SK-N-MC (cell line): ENCODE measurements around the gene HOXD9.

ENCODE experiments used
- DNase-seq: peaks from one replicate; pipeline ENCODE4 v3.0.0-alpha.2; 2011; ENCODE audit warnings: low read depth, low spot score
- H3K27ac ChIP-seq: fragments of 200-600 bp; sonication (generic); 2 replicates; pipeline ENCODE4 v1.5.1; 2016; ENCODE audit warnings: mixed run types
- H3K36me3 ChIP-seq: fragments of 200-600 bp; sonication (generic); 2 replicates; pipeline ENCODE4 v1.6.1; 2017; ENCODE audit warnings: antibody characterized with exemption, low read length, mixed read lengths; ENCODE audit not compliant: insufficient read depth
- H3K4me3 ChIP-seq: fragments of 200-600 bp; sonication (generic); 2 replicates; pipeline ENCODE4 v1.5.1; 2016
- H3K9ac ChIP-seq: fragments of 200-600 bp; sonication (generic); 2 replicates; pipeline ENCODE4 v1.8.0; 2017; ENCODE audit warnings: mixed run types, mixed read lengths; ENCODE audit not compliant: insufficient read length
- H3K9me3 ChIP-seq: fragments of 200-600 bp; sonication (generic); 2 replicates; pipeline ENCODE4 v1.6.1; 2017; ENCODE audit warnings: low read depth, mild to moderate bottlenecking, antibody characterized with exemption, low read length, moderate library complexity, mixed read lengths
- EZH2 ChIP-seq: fragments of 200-600 bp; sonication (generic); IDR thresholded peaks from one replicate; pipeline ENCODE4 v1.6.1; 2017; ENCODE audit warnings: antibody characterized with exemption
- FOXP2 ChIP-seq: optimal IDR thresholded peaks from 2 replicates; pipeline ENCODE3; 2011; ENCODE audit warnings: mild to moderate bottlenecking, moderate library complexity; ENCODE audit not compliant: insufficient read depth; ENCODE audit errors: extremely low read length, control extremely low read depth
- POLR2AphosphoS5 ChIP-seq: IDR thresholded peaks from 2 replicates; pipeline ENCODE4 v1.6.1; 2012; ENCODE audit warnings: mild to moderate bottlenecking, low read depth, low read length, borderline replicate concordance

The HOXD9 gene

DNA sequence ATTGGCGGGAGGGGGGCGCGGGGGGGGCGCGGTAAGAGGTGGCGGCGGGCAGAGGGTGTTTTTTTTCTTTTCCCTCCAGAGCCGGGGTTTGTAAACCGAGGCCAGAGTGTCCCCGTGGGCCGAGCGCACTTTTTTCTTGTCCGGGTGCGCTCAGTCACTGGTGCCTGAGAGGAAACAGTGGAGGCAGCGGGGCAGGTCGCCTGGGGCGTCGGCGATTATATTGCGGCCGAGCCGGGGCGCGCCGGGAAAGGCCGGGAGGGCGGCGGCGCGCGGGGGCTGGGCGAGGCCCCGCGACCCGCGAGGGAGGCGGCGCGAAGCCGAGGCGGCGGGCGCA lies 7.3 kb downstream of the HOXD9 start:
- Histone ChIP-seq H3K27ac (peak overlapping the region; percentile 88; the same call in 1 of the 2 replicates), H3K9ac (peak overlapping the region; percentile 72), H3K4me3 (peak overlapping the region; percentile 89), H3K9me3 (no peaks in the 10 kb centered on the region), H3K36me3 (no peaks in the 10 kb centered on the region)
- DNase-seq, result no peak
- no peak for TF ChIP-seq POLR2AphosphoS5
- no peak for TF ChIP-seq FOXP2
- TF ChIP-seq EZH2, result no peak

DNA sequence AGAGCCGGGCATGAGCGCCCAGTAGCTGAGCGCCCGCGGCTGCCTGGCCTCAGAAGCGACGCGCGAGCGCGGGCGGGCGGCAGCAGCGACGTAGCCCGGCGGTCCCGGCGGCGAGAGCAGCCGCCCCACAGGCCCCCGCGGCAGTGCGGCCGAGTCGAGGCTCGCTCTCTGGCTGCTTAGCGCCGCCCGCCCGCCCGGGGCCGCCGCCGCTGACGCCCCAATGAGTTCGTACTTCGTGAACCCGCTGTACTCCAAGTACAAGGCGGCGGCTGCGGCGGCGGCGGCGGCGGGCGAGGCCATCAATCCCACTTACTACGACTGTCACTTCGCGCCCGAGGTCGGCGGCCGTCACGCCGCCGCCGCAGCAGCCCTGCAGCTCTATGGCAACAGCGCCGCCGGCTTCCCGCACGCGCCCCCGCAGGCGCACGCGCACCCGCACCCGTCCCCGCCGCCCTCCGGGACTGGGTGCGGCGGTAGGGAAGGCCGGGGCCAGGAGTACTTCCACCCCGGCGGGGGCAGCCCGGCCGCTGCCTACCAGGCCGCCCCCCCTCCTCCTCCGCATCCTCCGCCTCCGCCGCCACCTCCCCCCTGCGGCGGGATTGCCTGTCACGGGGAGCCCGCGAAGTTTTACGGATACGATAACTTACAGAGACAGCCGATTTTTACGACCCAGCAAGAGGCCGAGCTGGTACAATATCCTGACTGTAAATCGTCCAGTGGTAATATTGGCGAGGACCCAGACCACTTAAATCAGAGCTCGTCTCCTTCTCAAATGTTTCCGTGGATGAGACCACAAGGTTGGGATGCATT lies 7.8 kb downstream of the HOXD9 start:
- no peak for TF ChIP-seq EZH2
- TF ChIP-seq FOXP2, result no peak
- TF ChIP-seq POLR2AphosphoS5, result no peak; the same call in 1 of the 2 replicates
- no peak for DNase-seq
- Histone ChIP-seq H3K9me3 (no peaks in the 10 kb centered on the region), H3K4me3 (peak overlapping the region; percentile 89), H3K36me3 (no peaks in the 10 kb centered on the region), H3K27ac (no peak overlapping the region), H3K9ac (peak overlapping the region; percentile 17)

DNA sequence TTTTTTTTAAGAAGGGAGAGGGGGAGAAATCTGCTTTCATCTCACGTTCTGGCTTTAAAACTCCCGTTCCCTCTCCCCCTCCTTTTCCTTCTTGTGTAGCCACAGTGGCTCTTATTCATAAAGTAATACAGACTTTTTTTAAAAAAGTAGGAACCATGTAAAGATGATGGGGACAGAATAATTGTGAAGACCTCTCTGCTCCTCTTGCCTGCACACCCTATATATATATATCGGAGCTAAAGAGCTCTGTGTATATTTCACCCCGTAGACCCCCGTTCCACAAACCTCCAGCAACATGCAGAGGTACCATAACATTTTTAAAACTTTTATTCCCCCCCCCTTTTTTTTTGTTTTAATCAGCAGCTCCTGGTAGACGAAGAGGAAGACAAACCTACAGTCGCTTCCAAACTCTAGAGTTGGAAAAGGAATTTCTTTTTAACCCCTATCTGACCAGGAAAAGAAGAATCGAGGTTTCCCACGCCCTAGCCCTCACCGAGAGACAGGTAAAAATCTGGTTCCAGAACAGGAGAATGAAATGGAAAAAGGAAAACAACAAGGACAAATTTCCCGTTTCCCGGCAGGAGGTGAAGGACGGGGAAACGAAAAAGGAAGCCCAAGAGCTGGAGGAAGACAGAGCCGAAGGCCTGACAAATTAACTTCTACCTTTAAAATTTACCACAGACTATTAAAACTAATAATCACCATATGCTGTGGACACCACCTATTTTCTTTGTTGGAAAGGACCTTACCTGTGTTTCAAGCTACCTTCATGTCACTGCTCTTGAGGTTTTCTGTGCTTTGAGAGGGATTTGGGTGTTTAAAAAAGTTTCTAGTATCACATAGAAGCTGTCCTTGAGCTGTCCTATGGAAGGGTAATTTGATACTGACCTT lies 8.7 kb downstream of the HOXD9 start:
- TF ChIP-seq POLR2AphosphoS5 (no peak), EZH2 (no peak), FOXP2 (no peak)
- no peaks in the 10 kb centered on the region for H3K36me3 ChIP-seq
- H3K27ac ChIP-seq, result no peak overlapping the region
- no peaks in the 10 kb centered on the region for H3K9me3 ChIP-seq
- peak overlapping the region; percentile 17 for H3K9ac ChIP-seq
- DNase-seq, result no peak
- H3K4me3 ChIP-seq, result peak overlapping the region; percentile 89

DNA sequence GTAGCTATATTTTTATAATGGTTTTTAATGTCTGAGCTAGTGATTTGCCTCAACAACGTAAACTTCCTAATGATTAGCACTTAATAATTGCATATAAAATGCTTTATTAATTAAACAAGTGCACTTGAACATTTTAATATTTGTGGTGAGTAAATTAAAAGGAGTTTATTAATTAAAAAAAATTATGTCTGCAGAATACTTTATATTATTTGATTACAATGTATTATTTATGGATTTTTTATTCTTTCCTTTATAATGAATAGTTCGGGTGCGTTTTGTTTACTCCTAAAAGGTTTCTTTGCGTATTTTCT lies 9.3 kb downstream of the HOXD9 start:
- Histone ChIP-seq H3K27ac (no peak overlapping the region), H3K9me3 (no peaks in the 10 kb centered on the region), H3K36me3 (no peaks in the 10 kb centered on the region), H3K9ac (no peak overlapping the region), H3K4me3 (peak overlapping the region; percentile 89; the same call in 1 of the 2 replicates)
- no peak for DNase-seq
- TF ChIP-seq FOXP2 (no peak), POLR2AphosphoS5 (no peak), EZH2 (no peak)

DNA sequence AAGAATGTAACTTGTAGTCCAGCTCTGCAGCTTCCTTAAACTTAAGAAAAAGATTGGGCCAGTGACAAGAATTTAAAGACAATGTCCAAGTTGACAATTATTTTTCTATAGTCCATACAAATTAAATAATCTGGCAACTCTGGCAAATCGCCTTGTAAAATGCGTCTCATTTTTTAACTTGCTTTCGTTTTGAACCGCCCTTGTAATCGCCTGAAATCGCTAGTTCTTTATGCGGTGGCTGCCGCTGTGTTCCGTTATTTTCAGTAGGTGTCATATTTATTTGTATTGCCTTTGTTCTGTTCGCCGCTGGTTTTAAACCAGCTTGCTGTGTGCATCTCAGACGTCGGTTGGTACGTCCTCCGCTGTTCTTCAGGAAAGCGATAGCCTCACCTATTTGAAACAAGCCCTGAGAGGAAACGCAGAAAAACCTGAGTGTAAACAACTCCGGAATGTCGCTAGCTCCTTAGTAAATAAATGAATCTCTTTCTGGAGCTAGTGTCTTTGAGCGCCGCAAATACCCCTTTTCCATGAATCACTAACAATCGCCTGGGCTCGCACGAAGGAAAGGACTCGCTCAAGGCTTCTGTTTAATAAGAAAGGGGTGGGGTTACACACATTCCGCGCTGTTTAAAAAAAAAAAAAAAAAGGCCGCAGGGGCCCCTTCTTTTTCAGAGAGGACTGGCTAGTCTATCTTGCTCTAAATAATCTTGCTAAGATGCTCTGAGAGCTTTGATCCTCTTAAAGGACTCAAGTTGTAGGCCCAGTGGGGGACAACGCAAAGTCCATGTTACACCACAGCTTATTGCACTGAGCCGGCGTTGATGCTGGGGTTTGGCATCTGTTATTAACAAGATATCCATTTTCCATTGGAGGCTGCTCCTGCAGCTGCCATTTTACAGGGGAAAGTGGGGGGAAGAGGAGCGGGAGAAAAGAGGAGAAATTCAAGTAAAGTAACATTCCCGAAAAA lies 10.0 kb downstream of the HOXD9 start:
- Histone ChIP-seq H3K9ac (no peak overlapping the region), H3K36me3 (no peaks in the 10 kb centered on the region), H3K4me3 (no peak overlapping the region), H3K27ac (no peak overlapping the region), H3K9me3 (no peaks in the 10 kb centered on the region)
- TF ChIP-seq POLR2AphosphoS5 (no peak), EZH2 (no peak), FOXP2 (no peak)
- DNase-seq, result no peak

DNA sequence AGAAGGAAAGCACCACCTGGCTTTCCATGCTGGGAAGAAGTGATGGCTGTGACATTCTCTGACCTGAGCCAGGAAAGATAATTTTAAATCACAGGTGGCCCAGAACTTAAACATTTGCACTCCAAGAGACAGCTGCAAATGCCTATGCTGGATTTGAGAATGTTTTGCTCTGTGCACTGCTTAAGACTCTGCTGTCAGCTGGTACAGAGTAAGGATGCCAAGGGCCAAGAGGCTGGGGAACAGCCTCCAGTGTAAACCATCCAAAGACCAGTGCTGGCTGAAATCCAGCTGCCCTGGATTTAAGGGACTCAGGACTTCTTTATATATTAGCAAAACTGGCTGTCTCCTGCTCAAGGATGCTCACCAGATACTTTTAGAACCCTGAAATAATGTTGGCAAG lies 10.9 kb downstream of the HOXD9 start:
- TF ChIP-seq FOXP2 (no peak), EZH2 (no peak), POLR2AphosphoS5 (no peak)
- no peak for DNase-seq
- H3K4me3 ChIP-seq, result no peak overlapping the region
- H3K36me3 ChIP-seq, result no peaks in the 10 kb centered on the region
- no peak overlapping the region for H3K9ac ChIP-seq
- no peaks in the 10 kb centered on the region for H3K9me3 ChIP-seq
- H3K27ac ChIP-seq, result no peak overlapping the region

DNA sequence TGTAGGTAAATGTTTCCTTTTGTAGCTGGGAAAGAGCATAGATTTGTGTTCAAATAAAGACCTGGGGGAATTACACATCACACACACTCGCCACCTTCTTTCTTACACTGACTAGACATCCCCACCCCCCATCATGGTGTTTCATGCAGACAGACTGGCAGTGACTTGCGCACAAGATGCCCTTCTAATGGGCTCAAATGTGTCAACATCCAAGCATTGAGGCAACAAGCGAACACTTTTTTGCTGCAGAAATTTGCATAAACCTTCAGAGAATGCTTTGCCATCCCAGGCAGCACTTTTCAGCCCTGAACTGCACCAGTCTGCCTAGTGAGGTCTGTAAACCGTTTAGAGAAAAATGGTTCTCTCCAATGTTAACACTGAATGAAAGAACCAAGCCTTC lies 11.5 kb downstream of the HOXD9 start:
- no peak for DNase-seq
- Histone ChIP-seq H3K36me3 (no peaks in the 10 kb centered on the region), H3K9ac (no peak overlapping the region), H3K27ac (peak overlapping the region; percentile 88; the same call in 1 of the 2 replicates), H3K9me3 (no peaks in the 10 kb centered on the region), H3K4me3 (no peak overlapping the region)
- no peak for TF ChIP-seq POLR2AphosphoS5
- no peak for TF ChIP-seq FOXP2
- TF ChIP-seq EZH2, result no peak
